Neural cell (in vitro differentiated cells): ENCODE measurements around the gene MIXL1. TPM values are rescaled to one million over a fixed set of nuclear protein-coding genes. Genes with fewer than 3 reads are reported as not detected.
"Not testable (repeated sequence)": the region's sequence is repeated elsewhere in the genome, so short reads cannot be mapped to it uniquely, and the experiment has no call there.

Experiments
- H2AFZ ChIP-seq: fragments of 200-600, 300-800 bp; sonication (generic), shearing (Covaris generic); 2 replicates; pipeline ENCODE4 v1.6.0; 2014; ENCODE audit warnings: low read depth, mild to moderate bottlenecking, antibody characterized with exemption, low read length, moderate library complexity
- H3F3A ChIP-seq: fragments of 200-600 bp; shearing (Covaris generic); 2 replicates; pipeline ENCODE4 v1.6.1; 2016; ENCODE audit warnings: mild to moderate bottlenecking, moderate library complexity, mixed read lengths, antibody characterized with exemption, low read length; ENCODE audit not compliant: insufficient read depth, poor library complexity, severe bottlenecking
- H3K27ac ChIP-seq: fragments of 200-600, 300-800 bp; sonication (generic), shearing (Covaris generic); 2 replicates; pipeline ENCODE4 v1.5.1; 2014; ENCODE audit warnings: mild to moderate bottlenecking, low read length, moderate library complexity
- H3K27me3 ChIP-seq: fragments of 300-800, 200-600 bp; sonication (generic), shearing (Covaris generic); 2 replicates; pipeline ENCODE4 v1.6.0; 2014; ENCODE audit warnings: mild to moderate bottlenecking, low read depth, low read length, moderate library complexity; ENCODE audit not compliant: insufficient read depth
- H3K36me3 ChIP-seq: fragments of 300-800, 200-600 bp; sonication (generic), shearing (Covaris generic); 2 replicates; pipeline ENCODE4 v1.5.1; 2014; ENCODE audit warnings: mild to moderate bottlenecking, antibody characterized with exemption, low read length, moderate library complexity; ENCODE audit not compliant: insufficient read depth
- H3K4me2 ChIP-seq: fragments of 300-800, 200-600 bp; sonication (generic), shearing (Covaris generic); 2 replicates; pipeline ENCODE4 v1.6.0; 2014; ENCODE audit warnings: mild to moderate bottlenecking, low read length
- H3K4me3 ChIP-seq: fragments of 300-800, 200-600 bp; sonication (generic), shearing (Covaris generic); 2 replicates; pipeline ENCODE4 v1.5.1; 2014; ENCODE audit warnings: mild to moderate bottlenecking, low read length, moderate library complexity
- H3K79me2 ChIP-seq: fragments of 200-600 bp; shearing (Covaris generic); replicated peaks from 2 replicates; pipeline ENCODE4 v1.6.0; 2014; ENCODE audit warnings: mild to moderate bottlenecking, low read length, moderate library complexity; ENCODE audit not compliant: insufficient read depth
- H3K9ac ChIP-seq: fragments of 300-800, 200-600 bp; sonication (generic), shearing (Covaris generic); 2 replicates; pipeline ENCODE4 v1.6.1; 2016; ENCODE audit warnings: mild to moderate bottlenecking, low read length, mixed read lengths
- H3K9me2 ChIP-seq: fragments of 200-600 bp; shearing (Covaris generic); 2 replicates; pipeline ENCODE4 v1.6.1; 2016; ENCODE audit warnings: mild to moderate bottlenecking, low read length, mixed read lengths; ENCODE audit not compliant: insufficient read depth
- H3K9me3 ChIP-seq: fragments of 200-600, 300-800 bp; sonication (generic), shearing (Covaris generic); 2 replicates; pipeline ENCODE4 v1.6.1; 2016; ENCODE audit warnings: mild to moderate bottlenecking, mixed run types, low read length, moderate library complexity, mixed read lengths
- H4K20me1 ChIP-seq: fragments of 200-600 bp; shearing (Covaris generic); 2 replicates; pipeline ENCODE4 v1.6.1; 2016; ENCODE audit warnings: mild to moderate bottlenecking, mixed run types; ENCODE audit not compliant: insufficient read depth
- EP300 ChIP-seq: fragments of 450-650 bp; conservative IDR thresholded peaks from 2 replicates; pipeline ENCODE4 v1.6.1; 2014; ENCODE audit warnings: antibody characterized with exemption, mild to moderate bottlenecking, moderate library complexity; ENCODE audit not compliant: poor library complexity, severe bottlenecking
- EZH2 ChIP-seq: fragments of 200-600, 300-800 bp; shearing (Covaris generic), sonication (generic); IDR thresholded peaks from 2 replicates; pipeline ENCODE4 v1.6.1; 2014; ENCODE audit warnings: antibody characterized with exemption, low read length, borderline replicate concordance, mild to moderate bottlenecking; ENCODE audit not compliant: insufficient read depth, poor library complexity, severe bottlenecking
- MXI1 ChIP-seq: fragments of 450-650 bp; conservative IDR thresholded peaks from 2 replicates; pipeline ENCODE4 v1.6.1; 2014; ENCODE audit warnings: antibody characterized with exemption, mild to moderate bottlenecking; ENCODE audit not compliant: poor library complexity, severe bottlenecking
- POLR2AphosphoS5 ChIP-seq: IDR thresholded peaks from 2 replicates; pipeline ENCODE4 v1.6.1; 2012
- RAD21 ChIP-seq: fragments of 450-650 bp; conservative IDR thresholded peaks from 2 replicates; pipeline ENCODE4 v1.6.1; 2014; ENCODE audit warnings: antibody characterized with exemption, mild to moderate bottlenecking, moderate library complexity
- SMC3 ChIP-seq: fragments of 450-650 bp; conservative IDR thresholded peaks from 2 replicates; pipeline ENCODE4 v1.6.1; 2014; ENCODE audit warnings: antibody characterized with exemption, mild to moderate bottlenecking, moderate library complexity; ENCODE audit not compliant: poor library complexity
- TAF1 ChIP-seq: IDR thresholded peaks from 2 replicates; pipeline ENCODE4 v1.6.1; 2012; ENCODE audit warnings: low read depth
- polyA plus RNA-seq: library from polyadenylated mRNA; depleted of rRNA; stranded (reverse); fragments of >200 nt; gene quantifications from 2 replicates; pipeline ENCODE4 v1.2.3, GENCODE V29; 2014
- TF ChIP-seq, protein P1 (sequence below): fragments of 450-650 bp; IDR thresholded peaks from 2 replicates; pipeline ENCODE4 v1.5.1; 2014; ENCODE audit warnings: antibody characterized with exemption, mild to moderate bottlenecking, moderate library complexity; ENCODE audit not compliant: poor library complexity, severe bottlenecking
- TF ChIP-seq, protein P2 (sequence below): IDR thresholded peaks from 2 replicates; pipeline ENCODE4 v1.6.1; 2012; ENCODE audit warnings: borderline replicate concordance

MIXL1 gene
- polyA plus RNA-seq, 1 donor from 2014 or later: not detected

DNA sequence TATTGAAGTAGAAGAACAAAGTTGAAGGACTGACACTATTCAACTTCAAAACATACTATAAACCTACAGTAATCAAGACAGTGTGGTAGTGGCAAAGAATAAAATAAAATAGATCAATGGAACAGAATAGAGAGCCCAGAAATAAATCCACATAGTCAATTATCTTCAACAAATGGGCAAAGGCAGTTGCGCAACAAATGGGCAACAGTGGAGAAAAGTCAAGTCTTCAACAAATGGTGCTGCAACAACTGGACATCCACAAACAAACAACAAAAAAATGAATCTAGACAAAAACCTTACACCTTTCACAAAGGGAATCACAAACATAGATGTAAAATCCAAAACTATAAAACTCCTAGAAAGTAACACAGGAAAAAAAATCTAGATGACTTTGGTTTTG is 38.4 kb downstream of the MIXL1 start:
- Histone ChIP-seq H3K4me3 (no peak overlapping the region), H3K27ac (no peak overlapping the region), H2AFZ (no peak overlapping the region), H3K27me3 (no peaks in the 10 kb centered on the region), H3K4me2 (no peak overlapping the region), H3K9ac (no peak overlapping the region), H3F3A (no peaks in the 10 kb centered on the region), H3K79me2 (no peaks in the 10 kb centered on the region), H3K9me2 (no peaks in the 10 kb centered on the region), H4K20me1 (no peaks in the 10 kb centered on the region), H3K9me3 (no peaks in the 10 kb centered on the region), H3K36me3 (peaks cover 7% of the 10 kb centered on the region)
- TF ChIP-seq RAD21: no peak
- TF ChIP-seq, protein P1, sequence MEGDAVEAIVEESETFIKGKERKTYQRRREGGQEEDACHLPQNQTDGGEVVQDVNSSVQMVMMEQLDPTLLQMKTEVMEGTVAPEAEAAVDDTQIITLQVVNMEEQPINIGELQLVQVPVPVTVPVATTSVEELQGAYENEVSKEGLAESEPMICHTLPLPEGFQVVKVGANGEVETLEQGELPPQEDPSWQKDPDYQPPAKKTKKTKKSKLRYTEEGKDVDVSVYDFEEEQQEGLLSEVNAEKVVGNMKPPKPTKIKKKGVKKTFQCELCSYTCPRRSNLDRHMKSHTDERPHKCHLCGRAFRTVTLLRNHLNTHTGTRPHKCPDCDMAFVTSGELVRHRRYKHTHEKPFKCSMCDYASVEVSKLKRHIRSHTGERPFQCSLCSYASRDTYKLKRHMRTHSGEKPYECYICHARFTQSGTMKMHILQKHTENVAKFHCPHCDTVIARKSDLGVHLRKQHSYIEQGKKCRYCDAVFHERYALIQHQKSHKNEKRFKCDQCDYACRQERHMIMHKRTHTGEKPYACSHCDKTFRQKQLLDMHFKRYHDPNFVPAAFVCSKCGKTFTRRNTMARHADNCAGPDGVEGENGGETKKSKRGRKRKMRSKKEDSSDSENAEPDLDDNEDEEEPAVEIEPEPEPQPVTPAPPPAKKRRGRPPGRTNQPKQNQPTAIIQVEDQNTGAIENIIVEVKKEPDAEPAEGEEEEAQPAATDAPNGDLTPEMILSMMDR: no peak

DNA sequence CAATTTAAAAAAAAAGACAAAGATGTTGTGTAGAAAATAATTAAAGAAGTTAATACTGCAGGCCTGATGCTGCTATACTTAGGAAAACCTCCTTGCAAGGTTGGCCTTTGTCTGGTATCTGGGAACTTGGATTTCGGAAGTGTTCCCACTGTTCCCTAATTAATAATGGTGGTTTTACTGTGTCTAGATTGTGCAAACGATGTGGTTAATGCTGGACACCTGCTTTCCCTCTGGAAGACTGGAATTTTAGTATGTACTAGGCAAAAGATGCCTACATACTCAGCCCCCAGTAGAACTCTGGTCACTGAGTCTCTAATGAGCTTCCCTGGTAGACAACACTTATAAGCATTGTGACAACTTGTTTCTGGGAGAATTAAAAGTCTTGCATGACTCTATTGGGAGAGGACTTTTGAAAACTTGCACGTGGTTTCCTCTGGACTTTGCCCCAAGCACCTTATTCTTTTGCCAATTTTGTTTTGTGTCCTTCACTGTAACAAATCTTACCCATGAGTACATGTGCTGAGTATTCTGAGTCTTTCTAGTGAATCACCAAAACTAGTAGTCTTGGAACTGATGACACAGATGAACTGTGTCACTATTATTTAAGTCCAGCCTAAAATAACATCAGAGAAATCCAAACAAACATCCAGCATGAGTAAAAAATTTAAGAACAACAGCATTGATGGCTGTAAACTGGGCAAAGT is 45.1 kb downstream of the MIXL1 start:
- no peak overlapping the region for H3K4me3 ChIP-seq
- no peaks in the 10 kb centered on the region for H3K79me2 ChIP-seq
- H3K9me3 ChIP-seq: no peaks in the 10 kb centered on the region
- H3F3A ChIP-seq: no peaks in the 10 kb centered on the region
- H3K4me2 ChIP-seq: no peak overlapping the region
- TF ChIP-seq, protein P1: no peak
- TF ChIP-seq EZH2 (no peak), EP300 (no peak), RAD21 (no peak), SMC3 (no peak), MXI1 (no peak), TAF1 (no peak), POLR2AphosphoS5 (no peak)
- TF ChIP-seq, protein P2, sequence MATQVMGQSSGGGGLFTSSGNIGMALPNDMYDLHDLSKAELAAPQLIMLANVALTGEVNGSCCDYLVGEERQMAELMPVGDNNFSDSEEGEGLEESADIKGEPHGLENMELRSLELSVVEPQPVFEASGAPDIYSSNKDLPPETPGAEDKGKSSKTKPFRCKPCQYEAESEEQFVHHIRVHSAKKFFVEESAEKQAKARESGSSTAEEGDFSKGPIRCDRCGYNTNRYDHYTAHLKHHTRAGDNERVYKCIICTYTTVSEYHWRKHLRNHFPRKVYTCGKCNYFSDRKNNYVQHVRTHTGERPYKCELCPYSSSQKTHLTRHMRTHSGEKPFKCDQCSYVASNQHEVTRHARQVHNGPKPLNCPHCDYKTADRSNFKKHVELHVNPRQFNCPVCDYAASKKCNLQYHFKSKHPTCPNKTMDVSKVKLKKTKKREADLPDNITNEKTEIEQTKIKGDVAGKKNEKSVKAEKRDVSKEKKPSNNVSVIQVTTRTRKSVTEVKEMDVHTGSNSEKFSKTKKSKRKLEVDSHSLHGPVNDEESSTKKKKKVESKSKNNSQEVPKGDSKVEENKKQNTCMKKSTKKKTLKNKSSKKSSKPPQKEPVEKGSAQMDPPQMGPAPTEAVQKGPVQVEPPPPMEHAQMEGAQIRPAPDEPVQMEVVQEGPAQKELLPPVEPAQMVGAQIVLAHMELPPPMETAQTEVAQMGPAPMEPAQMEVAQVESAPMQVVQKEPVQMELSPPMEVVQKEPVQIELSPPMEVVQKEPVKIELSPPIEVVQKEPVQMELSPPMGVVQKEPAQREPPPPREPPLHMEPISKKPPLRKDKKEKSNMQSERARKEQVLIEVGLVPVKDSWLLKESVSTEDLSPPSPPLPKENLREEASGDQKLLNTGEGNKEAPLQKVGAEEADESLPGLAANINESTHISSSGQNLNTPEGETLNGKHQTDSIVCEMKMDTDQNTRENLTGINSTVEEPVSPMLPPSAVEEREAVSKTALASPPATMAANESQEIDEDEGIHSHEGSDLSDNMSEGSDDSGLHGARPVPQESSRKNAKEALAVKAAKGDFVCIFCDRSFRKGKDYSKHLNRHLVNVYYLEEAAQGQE: no peak
- H3K9me2 ChIP-seq: no peaks in the 10 kb centered on the region
- no peaks in the 10 kb centered on the region for H3K27me3 ChIP-seq
- H3K9ac ChIP-seq: no peak overlapping the region
- H3K36me3 ChIP-seq: no peaks in the 10 kb centered on the region
- no peaks in the 10 kb centered on the region for H4K20me1 ChIP-seq
- H3K27ac ChIP-seq: no peak overlapping the region
- H2AFZ ChIP-seq: no peak overlapping the region

DNA sequence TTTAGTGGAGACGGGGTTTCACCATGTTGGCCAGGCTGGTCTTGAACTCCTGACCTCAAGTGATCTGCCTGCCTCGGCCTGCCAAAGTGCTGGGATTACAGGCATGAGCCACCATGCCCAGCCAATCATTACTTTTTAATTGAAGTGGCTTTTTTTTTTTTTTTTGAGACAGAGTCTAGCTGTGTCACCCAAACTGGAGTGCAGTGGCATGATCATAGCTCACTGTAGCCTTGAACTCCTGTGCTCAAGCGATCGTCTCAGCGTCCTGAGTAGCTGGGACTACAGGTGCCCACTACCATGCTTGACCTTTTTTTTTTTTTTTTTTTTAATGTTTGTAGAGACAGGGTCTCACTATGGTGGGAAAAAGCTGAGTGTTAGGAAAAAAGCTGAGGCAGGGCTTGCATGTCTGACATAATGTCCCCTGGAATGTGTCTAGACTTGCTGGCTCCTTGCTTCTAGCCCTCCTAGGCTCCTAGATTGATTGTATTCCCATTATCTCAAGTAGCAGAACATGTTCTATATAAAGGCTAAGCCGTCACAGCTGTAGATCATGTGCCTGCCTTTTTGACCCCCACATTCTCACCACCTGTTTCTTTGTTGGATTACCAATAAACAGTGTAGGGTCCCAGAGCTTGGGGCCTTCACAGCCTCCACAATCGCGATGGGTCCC is 48.9 kb downstream of the MIXL1 start:
- H3K9me3 ChIP-seq, H3F3A ChIP-seq, H3K4me3 ChIP-seq, H3K27me3 ChIP-seq, H3K36me3 ChIP-seq, H3K79me2 ChIP-seq, H3K9me2 ChIP-seq, H4K20me1 ChIP-seq, H3K9ac ChIP-seq, H2AFZ ChIP-seq, H3K27ac ChIP-seq, H3K4me2 ChIP-seq: not testable (repeated sequence)
